Fibroblast of lung (primary cell): ENCODE measurements around the gene SYPL1. TPM values are rescaled to one million over a fixed set of nuclear protein-coding genes. Genes with fewer than 3 reads are reported as not detected.

Source experiments
- DNase-seq, 2 donors: peaks; one replicate each; pipeline versions ENCODE4 v3.0.0 to v3.0.0-alpha.2; 2010; ENCODE audit warnings: low read depth in 2 of 2
- H2AFZ ChIP-seq: 2 replicates; pipeline ENCODE4 v1.5.1; 2012; ENCODE audit warnings: low read length, control low read depth, inconsistent platforms
- H3K27ac ChIP-seq: 2 replicates; pipeline ENCODE4 v1.5.1; 2011; ENCODE audit warnings: low read length, control low read depth; ENCODE audit not compliant: insufficient read depth
- H3K27me3 ChIP-seq: 2 replicates; pipeline ENCODE4 v1.5.1; 2011; ENCODE audit warnings: mild to moderate bottlenecking, low read length; ENCODE audit not compliant: control insufficient read depth, insufficient read depth
- H3K36me3 ChIP-seq: 2 replicates; pipeline ENCODE4 v1.5.1; 2011; ENCODE audit warnings: low read length; ENCODE audit not compliant: control insufficient read depth, insufficient read depth
- H3K4me1 ChIP-seq: 2 replicates; pipeline ENCODE4 v1.5.1; 2011; ENCODE audit warnings: low read length; ENCODE audit not compliant: control insufficient read depth, insufficient read depth; ENCODE audit errors: extremely low read depth
- H3K4me2 ChIP-seq: 2 replicates; pipeline ENCODE4 v1.5.1; 2011; ENCODE audit warnings: low read length, control low read depth; ENCODE audit not compliant: insufficient read depth; ENCODE audit errors: extremely low read depth
- H3K4me3 ChIP-seq, 4 experiments: fragments of 200-600 bp in 1 of 4; sonication (generic) in 1 of 4; replicated peaks in 1 of 4; 2 replicates each; pipeline ENCODE4 v1.5.1; 2011 to 2016; ENCODE audit warnings: low read length in 4 of 4, low read depth in 3 of 4, mild to moderate bottlenecking in 3 of 4, control low read depth in 2 of 4, inconsistent platforms in 1 of 4, mixed read lengths in 1 of 4; ENCODE audit not compliant: insufficient read depth in 1 of 4; ENCODE audit errors: control extremely low read depth in 1 of 4
- H3K79me2 ChIP-seq: 2 replicates; pipeline ENCODE4 v1.5.1; 2012; ENCODE audit warnings: mild to moderate bottlenecking, low read length, inconsistent platforms; ENCODE audit not compliant: control insufficient read depth, insufficient read depth
- H3K9ac ChIP-seq: 2 replicates; pipeline ENCODE4 v1.5.1; 2011; ENCODE audit warnings: mild to moderate bottlenecking, low read length, control low read depth; ENCODE audit not compliant: insufficient read depth
- H3K9me3 ChIP-seq: 2 replicates; pipeline ENCODE4 v1.5.1; 2012; ENCODE audit warnings: low read depth, low read length; ENCODE audit not compliant: control insufficient read depth, insufficient read depth
- H4K20me1 ChIP-seq: 2 replicates; pipeline ENCODE4 v1.5.1; 2011; ENCODE audit warnings: low read length; ENCODE audit not compliant: control insufficient read depth, insufficient read depth; ENCODE audit errors: extremely low read depth
- CTCF ChIP-seq, 2 donors: IDR thresholded peaks in 1 of 2; conservative IDR thresholded peaks in 1 of 2; 1 replicate in 1 of 2; 2 replicates in 1 of 2; pipeline ENCODE4 v1.5.1; 2011 to 2012; ENCODE audit warnings: low read length in 2 of 2, control low read depth in 1 of 2, inconsistent platforms in 1 of 2, low read depth in 1 of 2, mild to moderate bottlenecking in 1 of 2
- EZH2 ChIP-seq: IDR thresholded peaks from 2 replicates; pipeline ENCODE4 v1.5.1; 2012; ENCODE audit warnings: low read length, control low read depth, mild to moderate bottlenecking; ENCODE audit errors: missing control alignments
- polyA plus RNA-seq, 2 donors: library from polyadenylated mRNA; depleted of rRNA in 1 of 2; stranded (reverse) in 1 of 2; unstranded in 1 of 2; fragments of >200 nt; gene quantifications; 2 replicates each; pipeline ENCODE4 v1.2.1, GENCODE V29; 2011 to 2012; ENCODE audit warnings: missing spikeins in 1 of 2
- total RNA-seq: library from RNA; depleted of rRNA; stranded (reverse); fragments of >200 nt; gene quantifications from 2 replicates; pipeline ENCODE4 v1.2.1, GENCODE V29; 2014

Gene SYPL1
- total and polyA plus RNA-seq, 2 donors (not counting 1 experiment from before 2014, with no cell fraction given), result 71.0 to 132 TPM

GRCh38 chr7:106089647-106090046, 22.5 kb downstream of the SYPL1 start:
- Histone ChIP-seq H3K4me3 (no peak overlapping the region), H3K9me3 (no peaks in the 10 kb centered on the region), H3K4me1 (no peaks in the 10 kb centered on the region), H3K36me3 (peaks cover 5% of the 10 kb centered on the region), H3K4me2 (no peak overlapping the region), H3K27ac (no peak overlapping the region), H4K20me1 (no peaks in the 10 kb centered on the region), H3K9ac (no peak overlapping the region), H2AFZ (no peak overlapping the region), H3K79me2 (no peaks in the 10 kb centered on the region), H3K27me3 (no peaks in the 10 kb centered on the region)
- no peak for DNase-seq
- TF ChIP-seq CTCF (conservative IDR thresholded peaks at IDR 0.05 in 1 of 2, IDR thresholded peaks at IDR 0.05 in 1 of 2; ENCODE audit: low read depth in 1 of 2, low read length in 2 of 2) (no peak), EZH2 (no peak)

GRCh38 chr7:106088014-106088413, 24.1 kb downstream of the SYPL1 start:
- no peak for TF ChIP-seq EZH2
- TF ChIP-seq CTCF (conservative IDR thresholded peaks at IDR 0.05 in 1 of 2, IDR thresholded peaks at IDR 0.05 in 1 of 2; ENCODE audit: low read depth in 1 of 2, low read length in 2 of 2), result no peak
- Histone ChIP-seq H3K9ac (no peak overlapping the region), H3K27me3 (no peaks in the 10 kb centered on the region), H3K27ac (no peak overlapping the region), H3K79me2 (no peaks in the 10 kb centered on the region), H4K20me1 (no peaks in the 10 kb centered on the region), H3K36me3 (peaks cover 4% of the 10 kb centered on the region), H3K4me3 (no peak overlapping the region), H3K9me3 (no peaks in the 10 kb centered on the region), H2AFZ (no peak overlapping the region), H3K4me2 (no peak overlapping the region), H3K4me1 (no peaks in the 10 kb centered on the region)
- no peak for DNase-seq

- no peak overlapping the region for H2AFZ ChIP-seq
- no peaks in the 10 kb centered on the region for H3K9me3 ChIP-seq
- H3K27ac ChIP-seq, result no peak overlapping the region
- H3K36me3 ChIP-seq, result no peaks in the 10 kb centered on the region
- TF ChIP-seq EZH2 (no peak), CTCF (conservative IDR thresholded peaks at IDR 0.05 in 1 of 2, IDR thresholded peaks at IDR 0.05 in 1 of 2; ENCODE audit: low read depth in 1 of 2, low read length in 2 of 2) (no peak)
- H3K4me1 ChIP-seq, result no peaks in the 10 kb centered on the region
- H3K4me2 ChIP-seq, result no peak overlapping the region
- DNase-seq, result no peak
- H3K79me2 ChIP-seq, result no peaks in the 10 kb centered on the region
- no peaks in the 10 kb centered on the region for H4K20me1 ChIP-seq
- H3K27me3 ChIP-seq, result no peaks in the 10 kb centered on the region
- no peak overlapping the region for H3K9ac ChIP-seq
- no peak overlapping the region for H3K4me3 ChIP-seq
These were observed 26.1 kb downstream of the SYPL1 start for GRCh38 chr7:106086062-106086461.
